Measurements from ENCODE around the gene COQ9.

Gene COQ9

DNA sequence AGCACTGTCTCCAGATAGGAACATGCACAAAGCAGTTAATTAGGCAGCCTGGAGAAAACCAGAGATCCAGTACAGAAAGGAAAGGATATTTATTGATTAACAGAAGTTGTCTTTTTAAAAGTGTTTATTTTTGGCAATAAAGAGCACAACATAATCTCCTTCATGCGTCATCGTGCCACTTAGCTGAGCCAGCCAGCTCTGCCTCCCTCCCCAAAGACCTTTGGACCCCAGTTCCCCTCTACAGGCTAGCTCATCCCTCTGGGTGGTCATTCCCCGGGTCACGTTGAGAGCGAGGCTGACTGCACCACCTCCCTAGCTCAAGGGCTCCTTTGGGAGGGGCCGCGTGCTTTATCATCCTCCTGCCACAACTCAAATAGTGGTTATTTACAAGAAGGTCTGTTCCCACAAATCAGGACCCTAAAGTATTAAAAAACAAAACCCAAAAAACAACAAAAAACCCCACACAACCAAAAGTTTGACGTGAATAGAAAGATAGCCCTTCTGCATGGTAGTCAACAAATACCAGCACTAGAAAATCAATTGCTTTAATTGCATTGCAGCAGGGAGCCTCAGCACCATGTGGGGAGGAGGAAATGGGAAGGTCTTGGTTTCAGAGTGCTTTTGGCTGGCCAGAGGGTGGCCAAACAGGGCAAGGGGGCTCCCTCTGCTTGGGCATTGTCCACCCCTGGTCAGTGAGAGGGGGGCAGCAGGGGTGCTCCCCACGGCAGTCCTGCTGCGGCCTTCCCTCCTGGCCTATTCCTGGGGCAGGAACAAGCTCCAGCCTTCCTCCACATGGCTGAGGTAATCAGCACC lies 24.8 kb downstream of the COQ9 start:
- DNase-seq (ENCODE audit: low read depth) = no peak
- TF ChIP-seq, protein P1, sequence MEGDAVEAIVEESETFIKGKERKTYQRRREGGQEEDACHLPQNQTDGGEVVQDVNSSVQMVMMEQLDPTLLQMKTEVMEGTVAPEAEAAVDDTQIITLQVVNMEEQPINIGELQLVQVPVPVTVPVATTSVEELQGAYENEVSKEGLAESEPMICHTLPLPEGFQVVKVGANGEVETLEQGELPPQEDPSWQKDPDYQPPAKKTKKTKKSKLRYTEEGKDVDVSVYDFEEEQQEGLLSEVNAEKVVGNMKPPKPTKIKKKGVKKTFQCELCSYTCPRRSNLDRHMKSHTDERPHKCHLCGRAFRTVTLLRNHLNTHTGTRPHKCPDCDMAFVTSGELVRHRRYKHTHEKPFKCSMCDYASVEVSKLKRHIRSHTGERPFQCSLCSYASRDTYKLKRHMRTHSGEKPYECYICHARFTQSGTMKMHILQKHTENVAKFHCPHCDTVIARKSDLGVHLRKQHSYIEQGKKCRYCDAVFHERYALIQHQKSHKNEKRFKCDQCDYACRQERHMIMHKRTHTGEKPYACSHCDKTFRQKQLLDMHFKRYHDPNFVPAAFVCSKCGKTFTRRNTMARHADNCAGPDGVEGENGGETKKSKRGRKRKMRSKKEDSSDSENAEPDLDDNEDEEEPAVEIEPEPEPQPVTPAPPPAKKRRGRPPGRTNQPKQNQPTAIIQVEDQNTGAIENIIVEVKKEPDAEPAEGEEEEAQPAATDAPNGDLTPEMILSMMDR (IDR thresholded peaks at IDR 0.05; ENCODE audit: low read depth, low read length) = no peak
- TF ChIP-seq MYC (IDR thresholded peaks at IDR 0.05; ENCODE audit: low read depth, low read length) = no peak
- H3K4me3 ChIP-seq (ENCODE audit: low read depth, low read length) = no peak overlapping the region

DNA sequence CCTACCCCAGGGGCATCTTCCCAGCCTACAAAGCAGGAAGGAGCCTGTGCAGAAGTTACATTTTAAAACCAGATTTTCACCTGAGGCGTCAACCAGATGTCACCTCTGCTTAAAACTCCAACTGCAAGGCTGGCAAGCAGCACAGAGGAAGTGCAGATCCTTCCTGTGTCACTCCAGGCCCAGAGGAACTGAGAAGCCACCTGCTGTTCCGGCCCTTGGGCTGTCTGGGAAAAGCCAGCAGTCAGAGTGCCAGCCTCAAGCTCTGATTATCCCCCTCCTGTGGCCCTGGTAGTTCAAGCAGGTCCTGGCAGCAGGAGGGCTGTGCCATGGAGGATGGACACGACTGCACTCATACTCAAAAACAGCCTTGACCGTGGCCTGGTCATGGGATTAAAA lies 25.4 kb downstream of the COQ9 start:
- no peak overlapping the region for H3K4me3 ChIP-seq (ENCODE audit: low read depth, low read length)
- TF ChIP-seq, protein P1 (IDR thresholded peaks at IDR 0.05; ENCODE audit: low read depth, low read length) = no peak
- TF ChIP-seq MYC (IDR thresholded peaks at IDR 0.05; ENCODE audit: low read depth, low read length) (no peak), POLR2A (IDR thresholded peaks at IDR 0.05; ENCODE audit: extremely low read depth, insufficient read length) (no peak)
- TF ChIP-seq, protein P2, sequence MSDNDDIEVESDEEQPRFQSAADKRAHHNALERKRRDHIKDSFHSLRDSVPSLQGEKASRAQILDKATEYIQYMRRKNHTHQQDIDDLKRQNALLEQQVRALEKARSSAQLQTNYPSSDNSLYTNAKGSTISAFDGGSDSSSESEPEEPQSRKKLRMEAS (IDR thresholded peaks at IDR 0.05; ENCODE audit: low read depth, low read length) = no peak
- DNase-seq (ENCODE audit: low read depth) = no peak

DNA sequence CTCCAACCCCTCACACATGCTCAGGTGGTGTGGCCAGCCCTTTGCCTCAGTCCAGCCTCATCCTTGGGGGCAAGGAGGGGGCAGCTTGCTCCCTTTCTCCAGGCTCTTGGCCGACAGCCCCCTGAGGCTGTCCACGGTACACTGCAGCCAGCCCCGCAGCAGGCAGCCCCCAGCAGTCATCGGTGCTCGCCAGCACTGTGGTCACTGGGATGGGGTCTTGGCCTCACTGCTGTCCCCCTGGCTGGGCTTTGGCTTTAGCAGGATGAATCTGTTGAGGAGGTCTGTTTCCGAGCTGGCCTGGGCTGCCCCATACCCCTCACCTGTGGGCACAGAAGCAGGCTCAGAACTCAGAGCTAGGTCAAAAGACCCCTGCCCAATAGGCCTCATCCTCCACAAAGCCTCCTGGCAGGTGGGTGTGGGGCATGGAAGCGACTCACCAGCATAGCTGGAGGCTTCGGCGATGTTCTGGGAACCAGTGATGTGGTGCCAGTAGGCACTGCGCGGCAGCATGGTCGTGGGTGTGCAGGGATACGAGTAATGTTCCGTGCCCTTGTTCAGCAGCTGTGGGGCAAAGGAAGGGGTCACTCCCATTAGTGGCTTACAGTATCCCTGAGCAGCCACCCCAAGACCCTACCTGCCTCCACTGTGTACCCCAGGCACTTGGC lies 26.0 kb downstream of the COQ9 start:
- H3K4me3 ChIP-seq (ENCODE audit: low read depth, low read length) = no peak overlapping the region

DNA sequence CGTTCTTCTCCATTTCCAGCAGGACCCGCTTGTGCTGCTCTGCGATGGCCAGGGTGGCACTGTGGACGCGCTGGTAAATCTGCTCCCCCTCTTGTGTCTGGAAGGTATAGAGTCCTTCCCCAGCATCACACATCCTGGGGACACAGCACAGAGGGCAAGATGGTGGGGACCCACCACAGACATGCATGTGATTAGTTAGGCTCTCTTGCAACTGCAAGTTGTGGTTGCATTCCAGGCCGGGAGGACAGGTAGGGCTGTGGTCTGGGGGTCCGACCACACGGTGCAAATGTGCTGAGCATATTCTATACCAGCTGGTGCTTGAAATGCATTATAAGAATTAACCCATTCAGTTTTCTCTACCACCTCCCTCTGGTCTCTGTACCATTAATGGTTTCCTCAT lies 26.6 kb downstream of the COQ9 start:
- H3K4me3 ChIP-seq (ENCODE audit: low read depth, low read length) = no peak overlapping the region
- no peak for DNase-seq (ENCODE audit: low read depth)
- no peak for TF ChIP-seq MYC (IDR thresholded peaks at IDR 0.05; ENCODE audit: low read depth, low read length)
- no peak for TF ChIP-seq POLR2A (IDR thresholded peaks at IDR 0.05; ENCODE audit: extremely low read depth, insufficient read length)
- TF ChIP-seq, protein P2 (IDR thresholded peaks at IDR 0.05; ENCODE audit: low read depth, low read length) = no peak
- TF ChIP-seq, protein P1 (IDR thresholded peaks at IDR 0.05; ENCODE audit: low read depth, low read length) = no peak

More for the DNA sequence above, 26.0 kb downstream of the COQ9 start:
- no peak for DNase-seq (ENCODE audit: low read depth)
- TF ChIP-seq MYC (IDR thresholded peaks at IDR 0.05; ENCODE audit: low read depth, low read length) (no peak), POLR2A (IDR thresholded peaks at IDR 0.05; ENCODE audit: extremely low read depth, insufficient read length) (no peak)
- TF ChIP-seq, protein P1 (IDR thresholded peaks at IDR 0.05; ENCODE audit: low read depth, low read length) = no peak
- TF ChIP-seq, protein P2 (IDR thresholded peaks at IDR 0.05; ENCODE audit: low read depth, low read length) = no peak

DNA sequence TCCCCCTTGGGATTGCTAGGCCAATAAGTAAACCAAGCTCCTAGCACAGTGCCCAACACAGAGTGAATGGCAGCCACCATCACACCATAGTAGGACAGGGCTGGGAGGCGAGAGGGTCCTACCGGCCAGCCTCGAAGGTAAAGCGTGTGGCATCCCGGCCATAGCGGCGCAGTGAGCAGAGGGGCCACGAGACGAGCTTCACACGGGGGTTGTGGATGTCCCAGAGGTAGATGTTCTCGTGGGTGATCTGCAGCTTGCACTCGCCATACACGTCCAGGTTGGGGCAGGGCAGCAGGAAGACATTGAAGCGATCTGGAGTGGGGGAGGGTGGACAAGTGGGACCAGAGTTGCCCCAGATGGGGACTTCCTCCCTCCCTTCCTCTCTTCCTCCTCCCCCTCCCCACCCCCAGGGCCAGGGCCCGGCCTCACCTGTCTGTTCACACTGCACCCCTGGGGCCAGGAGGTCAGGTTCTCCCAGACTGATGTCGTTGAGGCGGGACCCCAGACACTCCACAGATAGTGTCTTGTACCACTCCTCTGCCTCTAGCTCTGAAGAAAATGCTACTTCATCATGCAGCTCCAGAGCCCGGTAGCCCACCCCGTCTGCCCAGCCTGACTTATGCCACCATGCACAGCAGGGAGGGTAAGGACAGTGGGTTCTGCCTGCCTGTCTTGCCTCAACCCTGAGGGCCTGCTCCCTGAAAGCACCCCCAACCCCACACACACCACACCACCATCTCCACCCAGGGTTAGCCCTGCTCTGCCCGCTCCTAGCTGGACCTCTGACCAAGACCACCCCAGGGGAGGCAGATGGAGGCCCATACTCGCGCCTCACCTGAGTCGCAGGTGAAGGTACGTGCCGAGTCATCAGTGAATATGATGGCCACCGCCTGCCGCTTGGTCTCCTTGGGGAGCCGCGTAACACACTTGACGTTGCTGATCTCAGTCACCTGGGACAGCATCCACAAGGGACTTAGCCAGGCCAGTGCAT lies 27.7 kb downstream of the COQ9 start:
- DNase-seq (ENCODE audit: low read depth) = no peak
- TF ChIP-seq, protein P2 (IDR thresholded peaks at IDR 0.05; ENCODE audit: low read depth, low read length) = no peak
- TF ChIP-seq POLR2A (IDR thresholded peaks at IDR 0.05; ENCODE audit: extremely low read depth, insufficient read length) (no peak), MYC (IDR thresholded peaks at IDR 0.05; ENCODE audit: low read depth, low read length) (no peak)
- TF ChIP-seq, protein P1 (IDR thresholded peaks at IDR 0.05; ENCODE audit: low read depth, low read length) = no peak
- no peak overlapping the region for H3K4me3 ChIP-seq (ENCODE audit: low read depth, low read length)
